ENCODE results near the gene SPEG. TPM values are rescaled to one million over a fixed set of nuclear protein-coding genes. Genes with fewer than 3 reads are reported as not detected.

Gene SPEG
- total and polyA plus RNA-seq, 2 of the 8 experiments (the other 6 are each of a cell fraction or from before 2014, with no cell fraction given): 19.9 to 32.0 TPM

- TF ChIP-seq GABPA (IDR thresholded peaks at IDR 0.05; ENCODE audit: borderline replicate concordance, insufficient read depth, low read length) (no peak), BRCA1 (IDR thresholded peaks at IDR 0.05; ENCODE audit: low read depth, low read length) (no peak)
Measured at GRCh38 chr2:219440388-219441256, 6.0 kb downstream of the SPEG start (continued).
